Measurements from ENCODE around the gene LAMB1. TPM values are rescaled to one million over a fixed set of nuclear protein-coding genes. Genes with fewer than 3 reads are reported as not detected.

The LAMB1 gene
- total and polyA plus RNA-seq, 2 of the 13 experiments (the other 11 are each of a cell fraction or from before 2014, with no cell fraction given): 109 to 124 TPM

DNA sequence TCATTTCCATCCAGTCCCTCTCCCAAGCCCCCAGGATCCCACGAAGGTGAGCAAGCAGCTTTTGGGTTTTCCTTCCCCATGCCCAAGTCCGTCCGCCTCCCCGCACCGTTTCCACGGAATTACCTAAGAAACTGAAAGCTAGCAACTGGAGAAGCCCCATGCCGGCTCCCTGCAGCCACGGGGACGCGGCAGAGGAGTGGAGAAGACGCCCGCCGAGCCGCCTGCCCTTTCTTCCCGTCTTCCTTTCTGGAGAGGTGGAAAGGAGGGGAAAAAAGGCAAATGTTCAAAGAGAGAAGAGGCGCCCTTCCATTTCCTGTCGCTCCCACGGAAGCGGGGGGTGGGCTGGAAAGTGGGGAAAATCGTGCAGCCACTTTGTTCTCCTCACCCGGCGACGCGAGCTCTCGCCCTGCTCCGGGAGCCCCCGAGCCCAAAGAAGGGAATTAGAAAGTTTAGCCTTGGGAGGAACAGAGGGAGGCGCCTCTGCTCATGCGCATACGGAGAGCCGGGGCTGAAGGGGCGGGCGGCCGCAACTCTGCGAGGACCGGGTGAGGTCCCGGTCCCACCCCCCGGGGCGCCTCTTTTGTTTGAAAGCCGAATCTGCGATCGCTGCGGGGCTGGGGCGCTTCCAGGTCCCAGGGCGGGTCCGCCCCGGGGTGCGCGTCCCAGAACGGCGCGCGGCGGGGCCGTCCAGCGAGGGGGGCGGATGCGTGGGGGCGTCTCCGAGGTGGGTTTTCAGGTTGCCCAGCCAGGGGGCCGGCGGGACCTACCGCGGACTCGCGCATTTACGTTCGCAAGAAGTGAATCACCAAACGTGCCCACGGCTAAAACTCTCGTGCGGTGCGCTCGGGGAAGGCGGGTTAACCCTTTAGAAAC, at the start of gene LAMB1 (continued):
- TF ChIP-seq, protein P1, sequence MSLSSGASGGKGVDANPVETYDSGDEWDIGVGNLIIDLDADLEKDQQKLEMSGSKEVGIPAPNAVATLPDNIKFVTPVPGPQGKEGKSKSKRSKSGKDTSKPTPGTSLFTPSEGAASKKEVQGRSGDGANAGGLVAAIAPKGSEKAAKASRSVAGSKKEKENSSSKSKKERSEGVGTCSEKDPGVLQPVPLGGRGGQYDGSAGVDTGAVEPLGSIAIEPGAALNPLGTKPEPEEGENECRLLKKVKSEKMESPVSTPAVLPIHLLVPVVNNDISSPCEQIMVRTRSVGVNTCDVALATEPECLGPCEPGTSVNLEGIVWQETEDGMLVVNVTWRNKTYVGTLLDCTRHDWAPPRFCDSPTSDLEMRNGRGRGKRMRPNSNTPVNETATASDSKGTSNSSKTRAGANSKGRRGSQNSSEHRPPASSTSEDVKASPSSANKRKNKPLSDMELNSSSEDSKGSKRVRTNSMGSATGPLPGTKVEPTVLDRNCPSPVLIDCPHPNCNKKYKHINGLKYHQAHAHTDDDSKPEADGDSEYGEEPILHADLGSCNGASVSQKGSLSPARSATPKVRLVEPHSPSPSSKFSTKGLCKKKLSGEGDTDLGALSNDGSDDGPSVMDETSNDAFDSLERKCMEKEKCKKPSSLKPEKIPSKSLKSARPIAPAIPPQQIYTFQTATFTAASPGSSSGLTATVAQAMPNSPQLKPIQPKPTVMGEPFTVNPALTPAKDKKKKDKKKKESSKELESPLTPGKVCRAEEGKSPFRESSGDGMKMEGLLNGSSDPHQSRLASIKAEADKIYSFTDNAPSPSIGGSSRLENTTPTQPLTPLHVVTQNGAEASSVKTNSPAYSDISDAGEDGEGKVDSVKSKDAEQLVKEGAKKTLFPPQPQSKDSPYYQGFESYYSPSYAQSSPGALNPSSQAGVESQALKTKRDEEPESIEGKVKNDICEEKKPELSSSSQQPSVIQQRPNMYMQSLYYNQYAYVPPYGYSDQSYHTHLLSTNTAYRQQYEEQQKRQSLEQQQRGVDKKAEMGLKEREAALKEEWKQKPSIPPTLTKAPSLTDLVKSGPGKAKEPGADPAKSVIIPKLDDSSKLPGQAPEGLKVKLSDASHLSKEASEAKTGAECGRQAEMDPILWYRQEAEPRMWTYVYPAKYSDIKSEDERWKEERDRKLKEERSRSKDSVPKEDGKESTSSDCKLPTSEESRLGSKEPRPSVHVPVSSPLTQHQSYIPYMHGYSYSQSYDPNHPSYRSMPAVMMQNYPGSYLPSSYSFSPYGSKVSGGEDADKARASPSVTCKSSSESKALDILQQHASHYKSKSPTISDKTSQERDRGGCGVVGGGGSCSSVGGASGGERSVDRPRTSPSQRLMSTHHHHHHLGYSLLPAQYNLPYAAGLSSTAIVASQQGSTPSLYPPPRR (CRISPR knock-in tag; IDR thresholded peaks at IDR 0.05; ENCODE audit: borderline replicate concordance): peak; percentile 44; the same call in 1 of the 2 replicates
- TF ChIP-seq SP1 (IDR thresholded peaks at IDR 0.05) (no peak), SP1 (CRISPR knock-in tag; IDR thresholded peaks at IDR 0.05) (no peak)

DNA sequence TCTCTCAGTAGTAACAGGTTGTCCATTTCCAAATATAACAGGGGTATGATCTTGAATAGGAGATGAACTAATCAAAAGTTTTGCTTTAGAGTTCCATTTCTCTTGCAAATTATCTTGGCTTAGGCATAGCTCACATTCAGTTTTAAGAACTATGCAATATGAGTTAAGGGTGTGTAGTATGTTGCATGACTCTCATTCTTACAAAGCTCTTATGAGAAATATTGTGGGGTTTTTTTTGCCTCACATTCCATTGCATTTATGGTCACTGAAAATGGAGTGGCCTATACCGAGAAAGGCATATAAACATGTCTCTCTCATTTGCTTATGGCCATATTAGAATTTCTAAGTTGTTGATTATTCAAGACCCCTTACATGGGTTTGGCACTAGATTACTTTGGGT, 48.5 kb upstream of the LAMB1 start:
- no TSS peak for BruUV-seq (replicated peaks)
- Histone ChIP-seq H3K79me2 (ENCODE audit: insufficient read depth, low read length) (no peaks in the 10 kb centered on the region), H3K4me1 (ENCODE audit: insufficient read depth, low read length) (peaks cover 38% of the 10 kb centered on the region), H3K9ac (ENCODE audit: insufficient read depth, low read depth, low read length) (no peak overlapping the region), H3K4me2 (ENCODE audit: low read depth, low read length) (no peak overlapping the region), H2AFZ (ENCODE audit: low read length) (no peak overlapping the region), H3K36me3 (replicated peaks in 1 of 2; ENCODE audit: control insufficient read depth in 1 of 2, insufficient read depth in 2 of 2, low read length in 2 of 2) (no peaks in the 10 kb centered on the region), H4K20me1 (ENCODE audit: insufficient read depth, low read length) (no peaks in the 10 kb centered on the region), H3K27me3 (ENCODE audit: control insufficient read depth in 1 of 2, insufficient read depth in 2 of 2, low read length in 2 of 2) (no peaks in the 10 kb centered on the region), H3K4me3 (replicated peaks in 1 of 3; ENCODE audit: insufficient read depth in 1 of 3, low read depth in 2 of 3, low read length in 3 of 3) (no peak overlapping the region), H3K27ac (ENCODE audit: extremely low read length, insufficient read depth, low read length) (no peak overlapping the region), H3K9me3 (ENCODE audit: low read length) (no peaks in the 10 kb centered on the region)
- 40% methylated on average over 1 of the region's 1 CpG for WGBS (ENCODE audit: low lambda C conversion rate)
- in situ Hi-C loops (cut with HindIII; ENCODE audit: extremely low pct_ligation_motif_present, low pct_unique_long_range_greater_than_20kb) (no loop called here), intact Hi-C loops (cut with micrococcal nuclease; ENCODE audit: unreplicated experiment) (loop anchor here (5.0 kb wide), 1 partner anchor 46 kb away; no protein-coding TSS in a partner anchor)
- no peak for ATAC-seq
- POLR2A ChIA-PET: no interaction called here
- DNase-seq (ENCODE audit: low spot score): no peak
- CTCF ChIA-PET (ENCODE audit: low intra/inter-chr PET ratio, low total read pairs): no interaction called here
- TF ChIP-seq ZSCAN9 (CRISPR knock-in tag; IDR thresholded peaks at IDR 0.05; ENCODE audit: borderline replicate concordance) (no peak), KLF15 (CRISPR knock-in tag; IDR thresholded peaks at IDR 0.05; ENCODE audit: borderline replicate concordance) (no peak), TGIF2 (CRISPR knock-in tag; IDR thresholded peaks at IDR 0.05) (no peak)
- TF ChIP-seq, protein P2, sequence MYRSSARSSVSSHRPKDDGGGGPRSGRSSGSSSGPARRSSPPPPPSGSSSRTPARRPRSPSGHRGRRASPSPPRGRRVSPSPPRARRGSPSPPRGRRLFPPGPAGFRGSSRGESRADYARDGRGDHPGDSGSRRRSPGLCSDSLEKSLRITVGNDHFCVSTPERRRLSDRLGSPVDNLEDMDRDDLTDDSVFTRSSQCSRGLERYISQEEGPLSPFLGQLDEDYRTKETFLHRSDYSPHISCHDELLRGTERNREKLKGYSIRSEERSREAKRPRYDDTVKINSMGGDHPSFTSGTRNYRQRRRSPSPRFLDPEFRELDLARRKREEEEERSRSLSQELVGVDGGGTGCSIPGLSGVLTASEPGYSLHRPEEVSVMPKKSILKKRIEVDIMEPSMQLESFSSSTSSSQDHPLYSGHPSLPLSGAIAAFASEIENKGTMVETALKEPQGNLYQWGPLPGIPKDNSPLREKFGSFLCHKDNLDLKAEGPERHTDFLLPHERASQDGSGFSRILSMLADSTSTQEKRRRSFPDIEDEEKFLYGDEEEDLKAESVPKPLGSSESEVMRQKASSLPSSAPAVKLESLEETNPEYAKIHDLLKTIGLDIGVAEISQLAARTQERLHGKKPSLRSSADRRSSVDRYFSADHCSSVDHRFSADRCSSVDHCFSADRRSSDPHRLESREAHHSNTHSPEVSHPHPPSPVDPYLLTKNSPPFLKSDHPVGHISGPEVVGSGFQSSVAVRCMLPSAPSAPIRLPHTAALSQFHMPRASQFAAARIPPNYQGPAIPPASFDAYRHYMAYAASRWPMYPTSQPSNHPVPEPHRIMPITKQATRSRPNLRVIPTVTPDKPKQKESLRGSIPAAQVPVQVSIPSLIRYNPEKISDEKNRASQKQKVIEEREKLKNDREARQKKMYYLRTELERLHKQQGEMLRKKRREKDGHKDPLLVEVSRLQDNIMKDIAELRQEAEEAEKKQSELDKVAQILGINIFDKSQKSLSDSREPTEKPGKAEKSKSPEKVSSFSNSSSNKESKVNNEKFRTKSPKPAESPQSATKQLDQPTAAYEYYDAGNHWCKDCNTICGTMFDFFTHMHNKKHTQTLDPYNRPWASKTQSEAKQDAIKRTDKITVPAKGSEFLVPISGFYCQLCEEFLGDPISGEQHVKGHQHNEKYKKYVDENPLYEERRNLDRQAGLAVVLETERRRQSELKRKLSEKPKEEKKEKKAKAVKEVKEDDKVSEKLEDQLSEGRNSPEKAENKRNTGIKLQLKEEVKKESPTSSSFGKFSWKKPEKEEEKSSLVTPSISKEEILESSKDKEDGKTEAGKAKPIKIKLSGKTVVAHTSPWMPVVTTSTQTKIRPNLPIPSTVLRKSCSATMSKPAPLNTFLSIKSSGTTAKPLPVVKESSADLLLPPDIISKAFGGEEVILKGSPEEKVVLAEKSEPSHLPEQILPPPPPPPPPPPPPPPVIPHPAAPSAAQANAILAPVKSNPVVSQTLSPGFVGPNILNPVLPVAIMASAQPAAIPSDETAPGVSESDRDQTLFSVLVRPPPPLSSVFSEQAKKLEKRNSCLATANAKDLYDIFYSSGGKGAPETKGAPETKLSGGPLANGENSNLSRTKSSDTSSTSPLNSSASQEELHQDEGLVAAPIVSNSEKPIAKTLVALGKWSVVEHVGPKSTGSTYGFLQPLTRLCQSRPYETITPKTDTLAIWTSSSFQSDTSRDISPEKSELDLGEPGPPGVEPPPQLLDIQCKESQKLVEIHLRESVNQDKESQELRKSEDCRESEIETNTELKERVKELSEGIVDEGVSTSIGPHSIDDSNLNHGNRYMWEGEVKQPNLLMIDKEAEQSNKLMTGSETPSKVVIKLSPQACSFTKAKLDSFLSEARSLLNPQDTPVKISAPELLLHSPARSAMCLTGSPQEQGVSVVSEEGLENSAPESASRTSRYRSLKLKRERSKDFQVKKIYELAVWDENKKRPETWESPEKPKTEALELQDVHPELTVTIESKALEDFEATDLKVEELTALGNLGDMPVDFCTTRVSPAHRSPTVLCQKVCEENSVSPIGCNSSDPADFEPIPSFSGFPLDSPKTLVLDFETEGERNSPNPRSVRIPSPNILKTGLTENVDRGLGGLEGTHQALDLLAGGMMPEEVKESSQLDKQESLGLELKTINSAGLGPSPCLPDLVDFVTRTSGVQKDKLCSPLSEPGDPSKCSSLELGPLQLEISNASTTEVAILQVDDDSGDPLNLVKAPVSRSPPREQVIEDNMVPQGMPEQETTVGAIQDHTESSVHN (CRISPR knock-in tag; IDR thresholded peaks at IDR 0.05): no peak
- no peak for FAIRE-seq

All from HepG2 (cell line).